Stimulated activated CD8-positive, alpha-beta memory T cell treated with anti-CD3 and anti-CD28 coated beads, Interleukin-4, amount 100 ng/mL, for 1 hour (primary cell): ENCODE results near the gene OSBPL6.
"Not testable (repeated sequence)": the region's sequence is repeated elsewhere in the genome, so short reads cannot be mapped to it uniquely, and the experiment has no call there.

ENCODE experiments used
- DNase-seq, 2 donors: peaks; one replicate each; pipeline ENCODE4 v3.0.0-alpha.2; 2020; ENCODE audit warnings: low read depth in 2 of 2, low spot score in 1 of 2

OSBPL6 gene

DNA sequence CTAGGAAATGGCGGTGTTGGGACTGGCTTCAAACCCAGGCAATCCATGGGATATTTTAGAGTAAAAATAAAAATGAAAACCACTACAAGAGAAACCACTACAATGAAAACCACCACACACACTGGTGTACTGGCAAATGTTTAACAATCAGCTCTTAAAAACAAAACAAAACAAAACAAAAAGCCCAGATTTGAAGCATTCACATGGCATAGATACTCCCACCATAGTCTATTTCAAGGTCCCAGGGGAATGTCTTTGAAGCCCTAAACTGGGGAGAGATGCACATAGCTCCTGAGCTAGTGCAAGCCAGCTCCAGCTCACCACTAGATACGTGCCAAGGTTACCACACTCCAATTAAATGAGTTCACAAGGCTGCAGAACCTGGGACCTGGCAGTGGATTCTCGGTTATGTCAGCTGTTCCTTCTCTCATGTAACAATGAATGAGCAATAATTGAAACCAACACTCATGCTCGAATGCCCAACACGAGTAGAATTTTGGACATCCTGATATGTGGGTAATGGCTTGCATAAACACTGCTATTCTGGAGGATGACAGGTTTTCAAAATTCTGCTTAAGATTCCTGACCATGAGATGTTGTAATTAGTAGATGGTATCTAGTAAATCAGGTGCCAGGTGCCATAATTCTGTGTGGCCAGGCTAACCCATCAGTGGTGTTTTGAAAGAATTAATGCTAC lies 102.2 kb downstream of the OSBPL6 start:
- DNase-seq, result no peak

DNA sequence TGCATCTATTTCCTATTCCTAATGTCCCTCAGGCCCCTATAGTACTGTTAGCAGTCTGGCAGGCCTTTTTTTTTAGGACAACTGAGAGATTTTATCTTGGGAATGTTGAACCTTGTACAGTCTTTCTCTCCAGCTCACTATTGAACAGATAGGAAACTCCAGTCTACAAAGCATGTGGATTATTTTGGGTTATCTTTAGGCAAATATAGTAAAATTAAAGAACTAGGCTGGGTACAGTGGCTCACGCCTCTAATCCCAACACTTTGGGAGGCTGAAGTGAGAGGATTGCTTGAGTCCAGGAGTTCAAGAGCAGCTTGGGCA lies 102.7 kb downstream of the OSBPL6 start:
- DNase-seq, result no peak

GRCh38 chr2:178298785-178299212 lies 104.5 kb downstream of the OSBPL6 start:
- DNase-seq, result no peak

DNA sequence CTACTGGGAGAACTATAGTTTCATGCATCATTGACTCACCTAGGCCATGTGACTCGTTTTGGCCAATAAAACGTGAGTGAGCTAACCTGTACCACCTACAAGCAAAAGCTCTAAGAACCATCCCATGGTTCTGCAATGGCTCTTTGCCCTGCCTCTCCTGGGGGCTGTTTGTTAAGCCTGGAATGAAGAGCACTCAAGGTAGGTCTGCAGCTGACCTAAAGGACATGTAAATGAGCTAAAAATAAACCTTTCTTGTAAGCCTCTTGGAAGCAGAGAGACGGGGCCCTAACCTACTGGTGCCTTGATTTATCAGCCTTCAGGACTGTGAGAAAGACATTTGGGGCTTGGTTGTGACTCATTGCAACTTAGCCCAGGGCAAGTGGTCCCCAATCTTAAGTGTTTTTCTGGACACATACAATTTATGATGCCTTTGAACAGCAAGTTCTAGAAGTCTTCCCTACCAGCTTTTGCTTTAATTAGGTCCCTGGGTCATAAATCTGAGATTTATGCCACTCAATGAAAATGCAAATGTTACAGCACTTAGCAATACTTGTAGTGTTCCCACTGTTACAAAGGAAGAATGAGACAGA lies 107.4 kb downstream of the OSBPL6 start:
- DNase-seq, result no peak

- DNase-seq, result no peak
Measured at GRCh38 chr2:178304333-178304732, 110.0 kb downstream of the OSBPL6 start.

GRCh38 chr2:178306352-178307073 lies 112.2 kb downstream of the OSBPL6 start:
- no peak for DNase-seq

DNA sequence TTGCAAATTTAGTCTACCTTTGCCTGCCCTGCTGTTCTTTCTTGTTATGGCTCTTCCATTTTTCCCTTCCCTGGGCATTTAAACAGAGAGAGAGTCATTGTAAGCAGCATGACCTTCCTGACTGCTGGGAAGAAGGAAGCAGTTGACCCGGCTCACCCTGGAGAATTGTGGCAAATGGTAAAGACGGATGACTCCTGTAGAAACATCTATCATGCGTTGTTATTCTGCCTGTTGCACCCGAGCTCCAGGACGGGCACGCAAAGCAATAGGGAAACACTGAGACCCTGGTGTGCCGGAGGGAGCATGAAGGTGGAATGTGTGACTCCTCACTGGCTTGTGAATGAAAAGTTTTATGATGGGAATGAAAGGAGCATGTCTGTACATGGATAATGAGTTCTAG lies 113.3 kb downstream of the OSBPL6 start:
- no peak for DNase-seq

GRCh38 chr2:178309541-178309940 lies 115.2 kb downstream of the OSBPL6 start:
- DNase-seq, result no peak

DNA sequence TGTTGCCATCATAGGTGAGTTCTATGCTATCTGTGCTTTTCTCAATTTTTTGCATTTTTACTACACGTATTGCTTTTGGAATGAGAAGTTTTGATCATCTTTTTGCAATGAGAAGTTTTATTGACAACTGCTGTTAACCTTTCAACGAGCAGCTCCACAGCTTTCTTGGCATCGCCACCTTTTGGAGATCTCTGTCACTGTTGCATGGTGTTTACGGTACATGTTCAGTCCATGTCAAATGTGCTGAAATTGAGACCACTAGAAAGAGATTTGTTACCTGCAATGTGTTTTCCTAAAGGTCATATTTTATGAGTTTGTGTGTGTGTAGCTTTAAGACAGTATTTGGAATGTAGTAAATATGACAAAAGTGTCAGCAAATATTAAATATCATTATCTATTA lies 120.8 kb downstream of the OSBPL6 start:
- no peak for DNase-seq

DNA sequence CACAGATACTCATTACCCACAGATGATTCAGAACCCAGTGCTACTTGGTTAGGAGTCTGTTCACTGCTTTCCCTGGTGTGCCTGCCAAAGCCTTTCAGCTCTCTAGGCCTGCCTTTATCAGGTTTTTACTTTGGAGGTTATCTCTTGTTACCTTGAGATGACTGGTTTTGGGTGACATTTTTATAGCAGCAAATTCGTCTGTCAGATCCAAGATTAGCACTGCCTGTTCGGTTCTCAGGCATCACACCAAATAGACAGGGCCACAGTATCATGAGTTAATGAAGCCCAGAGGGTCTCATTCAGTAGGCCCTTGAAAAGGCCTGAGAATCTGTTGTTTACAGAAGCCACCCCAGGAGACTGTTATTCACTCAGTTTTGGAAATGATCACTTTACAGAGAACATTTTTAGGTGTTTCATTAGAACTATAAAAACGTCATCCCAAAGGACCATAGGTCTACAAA lies 121.2 kb downstream of the OSBPL6 start:
- DNase-seq, result no peak

GRCh38 chr2:178317811-178318210 lies 123.5 kb downstream of the OSBPL6 start:
- DNase-seq, result no peak

DNA sequence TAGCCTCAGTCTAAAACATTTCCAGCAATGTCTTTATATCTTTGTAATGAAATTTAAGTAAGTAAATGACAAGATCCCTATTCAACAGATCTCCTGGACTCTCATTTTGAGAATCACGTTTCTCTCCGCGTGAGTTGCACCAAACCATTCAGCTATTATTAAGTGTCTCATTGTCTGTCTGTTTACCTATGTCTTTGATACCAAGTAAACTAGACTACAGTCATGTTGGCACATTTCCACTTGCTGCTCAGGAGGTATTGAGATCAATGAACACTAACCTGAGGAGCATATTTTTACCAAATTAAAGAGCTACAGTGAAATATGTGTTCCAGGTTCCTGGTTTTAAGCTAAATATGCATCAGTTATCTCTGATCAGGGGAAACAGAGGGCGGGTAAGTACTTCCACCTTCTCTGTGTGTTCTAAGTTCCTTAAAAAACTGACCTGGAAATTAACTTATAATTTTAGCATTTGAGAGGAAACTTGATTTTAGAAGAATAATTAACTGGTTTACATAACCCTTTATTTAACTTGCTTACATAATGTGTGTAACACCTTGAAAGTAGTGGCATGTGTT lies 125.8 kb downstream of the OSBPL6 start:
- no peak for DNase-seq

DNA sequence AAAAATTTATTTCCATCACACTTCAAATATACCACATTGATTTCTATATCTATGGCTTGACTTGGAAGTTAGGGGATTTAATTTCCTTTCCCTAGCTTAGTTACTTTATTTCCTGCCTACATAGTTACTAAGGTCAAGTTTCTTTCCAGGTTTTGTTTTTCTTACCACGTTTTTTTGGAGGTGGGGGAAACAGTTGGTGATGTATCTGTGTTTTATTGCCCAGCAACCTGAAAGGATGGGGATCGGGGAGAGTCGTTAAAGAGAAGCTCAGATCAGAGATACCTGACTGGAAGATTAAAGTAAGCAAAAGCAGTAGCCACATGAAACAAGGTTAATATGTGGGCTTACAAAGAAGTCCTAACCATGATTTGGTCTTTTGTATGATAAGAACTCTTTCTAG lies 127.8 kb downstream of the OSBPL6 start:
- DNase-seq, result no peak

- not testable (repeated sequence) for DNase-seq
Measured at GRCh38 chr2:178323331-178323730, 129.0 kb downstream of the OSBPL6 start.

GRCh38 chr2:178324077-178324476 lies 129.8 kb downstream of the OSBPL6 start:
- no peak for DNase-seq

DNA sequence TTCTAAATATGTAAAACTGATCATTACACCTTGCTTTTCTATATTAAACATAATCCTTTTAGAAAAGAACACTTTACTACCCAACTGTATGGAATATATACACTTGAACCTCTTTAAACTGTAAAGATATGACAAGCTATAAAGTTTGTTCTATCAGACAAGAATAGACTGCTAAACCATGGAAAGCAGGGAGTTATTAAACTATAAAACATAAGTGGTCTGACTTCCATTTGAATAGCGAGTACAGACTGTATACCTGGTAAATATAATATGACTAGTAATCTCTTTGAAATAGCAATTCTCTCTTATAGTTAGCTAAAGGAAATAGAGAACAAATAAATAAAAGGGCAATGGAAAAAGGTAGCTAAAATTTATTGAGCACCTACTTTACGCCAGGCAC lies 131.0 kb downstream of the OSBPL6 start:
- no peak for DNase-seq

DNA sequence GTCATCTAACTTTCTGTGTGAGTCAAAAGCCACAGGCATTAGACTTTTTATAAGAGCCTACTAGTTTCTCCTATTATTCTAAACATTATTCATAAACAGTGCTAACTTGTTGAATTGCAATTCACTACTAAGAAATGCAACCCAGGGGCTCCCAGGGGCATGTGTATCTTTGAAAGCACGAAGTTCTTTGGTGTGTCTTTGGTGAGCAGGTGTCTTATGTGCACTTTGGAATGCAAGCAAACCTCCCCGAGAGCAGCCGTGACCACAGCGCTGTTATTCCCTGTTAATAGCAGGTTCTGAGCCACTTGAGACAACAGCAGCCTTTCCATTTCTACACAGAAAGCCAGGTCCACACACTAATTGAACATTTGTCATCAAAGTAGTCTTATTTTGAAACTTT lies 133.2 kb downstream of the OSBPL6 start:
- DNase-seq, result no peak

- no peak for DNase-seq
Measured at GRCh38 chr2:178328037-178328436, 133.7 kb downstream of the OSBPL6 start.

- DNase-seq, result no peak
Measured at GRCh38 chr2:178330175-178331017, 136.1 kb downstream of the OSBPL6 start.

DNA sequence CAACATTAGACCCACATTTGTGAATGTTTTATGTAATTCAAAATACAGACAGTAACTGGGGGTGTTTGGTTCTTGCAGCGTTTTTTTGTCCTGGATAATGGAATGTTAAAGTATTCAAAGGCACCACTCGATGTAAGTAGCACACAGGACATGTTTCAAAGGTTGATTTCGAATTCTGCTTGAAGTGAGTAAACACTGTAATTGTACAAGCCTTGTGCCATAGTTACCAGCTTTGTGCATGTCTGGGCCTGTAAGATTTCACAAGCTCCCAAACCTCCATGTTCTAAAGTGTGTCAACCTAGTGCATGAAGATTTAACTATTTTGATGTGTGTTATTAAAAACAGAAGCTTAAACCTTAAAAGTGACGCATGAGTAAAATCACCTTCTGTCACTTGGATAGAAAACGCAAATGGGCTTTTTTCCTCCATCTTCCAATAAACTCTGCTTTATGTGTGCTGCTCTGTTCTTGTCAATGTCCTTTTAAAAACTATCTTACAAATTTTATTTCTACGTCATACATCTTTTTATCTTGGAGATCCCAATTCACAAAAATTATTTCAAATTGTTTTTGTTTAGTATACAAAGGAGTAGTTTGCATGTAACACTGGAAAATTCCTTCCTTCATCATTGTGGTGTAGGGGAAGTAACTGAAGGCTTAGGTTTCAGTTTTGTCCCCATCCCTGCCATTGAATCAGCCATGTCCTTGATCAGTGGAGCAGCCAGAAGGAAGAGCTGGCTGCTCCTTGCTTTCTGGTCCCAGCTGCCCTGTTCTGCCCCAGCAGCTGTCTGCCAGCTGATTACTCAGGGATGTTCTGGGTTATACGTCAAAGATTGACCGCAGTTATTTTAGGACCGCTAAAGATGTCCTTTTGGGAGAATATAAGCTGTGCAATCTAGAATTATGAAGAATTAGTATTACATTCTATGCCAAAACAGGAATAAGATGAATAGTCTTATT lies 137.4 kb downstream of the OSBPL6 start:
- no peak for DNase-seq
